ENCODE measurements around the gene KRT2.

KRT2 gene

GRCh38 chr12:52637299-52637698 is 14.7 kb downstream of the KRT2 start:
- no peak for DNase-seq (ENCODE audit: low read depth)

- DNase-seq (ENCODE audit: low read depth), result no peak
These were observed 15.3 kb downstream of the KRT2 start for GRCh38 chr12:52636592-52637258.

- DNase-seq (ENCODE audit: low read depth), result no peak
These were observed 15.8 kb downstream of the KRT2 start for GRCh38 chr12:52636189-52636588.

- no peak for DNase-seq (ENCODE audit: low read depth)
These were observed 17.6 kb downstream of the KRT2 start for GRCh38 chr12:52634266-52635056.

GRCh38 chr12:52633383-52633782 is 18.6 kb downstream of the KRT2 start:
- no peak for DNase-seq (ENCODE audit: low read depth)

- no peak for DNase-seq (ENCODE audit: low read depth)
These were observed 19.4 kb downstream of the KRT2 start for GRCh38 chr12:52632656-52633055.

GRCh38 chr12:52631676-52632459 is 20.1 kb downstream of the KRT2 start:
- DNase-seq (ENCODE audit: low read depth), result no peak

- no peak for DNase-seq (ENCODE audit: low read depth)
These were observed 20.7 kb downstream of the KRT2 start for GRCh38 chr12:52631264-52631663.

- no peak for DNase-seq (ENCODE audit: low read depth)
These were observed 21.3 kb downstream of the KRT2 start for GRCh38 chr12:52630599-52631200.

GRCh38 chr12:52630008-52630500 is 22.0 kb downstream of the KRT2 start:
- no peak for DNase-seq (ENCODE audit: low read depth)

GRCh38 chr12:52629281-52630007 is 22.6 kb downstream of the KRT2 start:
- DNase-seq (ENCODE audit: low read depth), result no peak

- DNase-seq (ENCODE audit: low read depth), result no peak
These were observed 23.2 kb downstream of the KRT2 start for GRCh38 chr12:52628841-52629240.

GRCh38 chr12:52628111-52628507 is 23.9 kb downstream of the KRT2 start:
- no peak for DNase-seq (ENCODE audit: low read depth)

GRCh38 chr12:52627395-52628110 is 24.5 kb downstream of the KRT2 start:
- DNase-seq (ENCODE audit: low read depth), result no peak

GRCh38 chr12:52622349-52622748 is 29.7 kb downstream of the KRT2 start:
- DNase-seq (ENCODE audit: low read depth), result no peak

- DNase-seq (ENCODE audit: low read depth), result no peak
These were observed 33.1 kb downstream of the KRT2 start for GRCh38 chr12:52618866-52619265.

- no peak for DNase-seq (ENCODE audit: low read depth)
These were observed 33.8 kb downstream of the KRT2 start, which contains the start of gene KRT73 for GRCh38 chr12:52618216-52618615. TSS of gene KRT73 (minus strand) at chr12:52618559. CDS start at chr12:52618524, 35 bp downstream.

GRCh38 chr12:52617403-52617785 is 34.6 kb downstream of the KRT2 start:
- DNase-seq (ENCODE audit: low read depth), result no peak

- DNase-seq (ENCODE audit: low read depth), result no peak
These were observed 35.2 kb downstream of the KRT2 start for GRCh38 chr12:52616680-52617402.

GRCh38 chr12:52615912-52616311 is 36.1 kb downstream of the KRT2 start:
- no peak for DNase-seq (ENCODE audit: low read depth)

Data from T-helper 22 cell (primary cell).